Hepatocyte (in vitro differentiated cells): Measurements from ENCODE around the gene ASS1.

Experiments
- EZH2 ChIP-seq: fragments of 200-600 bp; sonication (generic); IDR thresholded peaks from 2 replicates; pipeline ENCODE4 v1.6.1; 2016; ENCODE audit warnings: antibody characterized with exemption, mild to moderate bottlenecking, borderline replicate concordance
- TF ChIP-seq, protein P1 (sequence below): fragments of 200-600 bp; sonication (generic); IDR thresholded peaks from 2 replicates; pipeline ENCODE4 v1.5.1; 2016; ENCODE audit warnings: antibody characterized with exemption, mild to moderate bottlenecking; ENCODE audit not compliant: poor library complexity

DNA sequence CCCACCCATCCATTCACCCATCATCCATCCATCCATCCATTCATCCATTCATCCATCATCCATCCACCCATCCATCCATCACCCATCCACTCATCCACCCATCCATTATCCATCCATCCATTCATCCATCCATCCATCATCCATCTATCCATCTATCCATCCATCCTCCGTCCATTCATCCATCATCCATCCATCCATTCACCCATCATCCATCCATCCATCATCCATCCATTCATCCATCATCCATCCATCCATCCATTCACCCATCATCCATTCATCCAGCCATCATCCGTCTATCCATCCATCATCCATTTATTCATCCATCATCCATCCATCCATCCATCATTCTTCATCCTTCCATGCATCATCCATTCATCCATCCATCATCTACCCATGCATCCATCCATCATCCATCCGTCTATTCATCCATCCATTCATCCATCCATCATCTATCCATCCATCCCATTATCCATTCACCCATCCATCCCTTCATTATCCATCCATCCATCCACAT is 10.1 kb downstream of the ASS1 start:
- TF ChIP-seq, protein P1, sequence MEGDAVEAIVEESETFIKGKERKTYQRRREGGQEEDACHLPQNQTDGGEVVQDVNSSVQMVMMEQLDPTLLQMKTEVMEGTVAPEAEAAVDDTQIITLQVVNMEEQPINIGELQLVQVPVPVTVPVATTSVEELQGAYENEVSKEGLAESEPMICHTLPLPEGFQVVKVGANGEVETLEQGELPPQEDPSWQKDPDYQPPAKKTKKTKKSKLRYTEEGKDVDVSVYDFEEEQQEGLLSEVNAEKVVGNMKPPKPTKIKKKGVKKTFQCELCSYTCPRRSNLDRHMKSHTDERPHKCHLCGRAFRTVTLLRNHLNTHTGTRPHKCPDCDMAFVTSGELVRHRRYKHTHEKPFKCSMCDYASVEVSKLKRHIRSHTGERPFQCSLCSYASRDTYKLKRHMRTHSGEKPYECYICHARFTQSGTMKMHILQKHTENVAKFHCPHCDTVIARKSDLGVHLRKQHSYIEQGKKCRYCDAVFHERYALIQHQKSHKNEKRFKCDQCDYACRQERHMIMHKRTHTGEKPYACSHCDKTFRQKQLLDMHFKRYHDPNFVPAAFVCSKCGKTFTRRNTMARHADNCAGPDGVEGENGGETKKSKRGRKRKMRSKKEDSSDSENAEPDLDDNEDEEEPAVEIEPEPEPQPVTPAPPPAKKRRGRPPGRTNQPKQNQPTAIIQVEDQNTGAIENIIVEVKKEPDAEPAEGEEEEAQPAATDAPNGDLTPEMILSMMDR, result no peak
- no peak for TF ChIP-seq EZH2
